HEK293 (cell line): ENCODE results near the gene ATP6V1G1.

Experiments used
- CTCF ChIA-PET: fragments of 350-600 bp; formaldehyde crosslinking; extraction: SDS; loops from one replicate; lab custom pipeline; 2021; ENCODE audit warnings: antibody characterized with exemption; lab: Yijun Ruan, JAX
- POLR2A ChIA-PET: fragments of 300-600 bp; formaldehyde crosslinking; extraction: SDS; loops from one replicate; lab custom pipeline; 2020; ENCODE audit warnings: antibody characterized with exemption, inconsistent platforms; lab: Yijun Ruan, JAX
- H3K27ac ChIP-seq: fragments of 200-500 bp; sonication (Bioruptor generic); 2 replicates; pipeline ENCODE4 v1.5.1; 2014; ENCODE audit warnings: low read depth, low read length, control low read depth, inconsistent platforms; ENCODE audit errors: extremely low read depth
- H3K36me3 ChIP-seq, 2 experiments: fragments of 200-500 bp in 1 of 2; sonication (Bioruptor generic) in 1 of 2; 1 replicate in 1 of 2; 2 replicates in 1 of 2; pipeline ENCODE4 v1.5.1; 2014 to 2017; ENCODE audit warnings: inconsistent platforms in 2 of 2, low read length in 2 of 2; ENCODE audit not compliant: control insufficient read depth in 2 of 2, insufficient read depth in 1 of 2
- H3K4me1 ChIP-seq: fragments of 200-500 bp; sonication (Bioruptor generic); 2 replicates; pipeline ENCODE4 v1.5.1; 2014; ENCODE audit warnings: mild to moderate bottlenecking, low read length, inconsistent platforms; ENCODE audit not compliant: control insufficient read depth, insufficient read depth
- H3K4me3 ChIP-seq: 2 replicates; pipeline ENCODE4 v1.5.1; 2011; ENCODE audit warnings: low read depth, mild to moderate bottlenecking, control low read depth, low read length, moderate library complexity
- H3K9me3 ChIP-seq: fragments of 200-500 bp; sonication (Bioruptor generic); 2 replicates; pipeline ENCODE4 v1.5.1; 2014; ENCODE audit warnings: low read depth, low read length, inconsistent platforms; ENCODE audit not compliant: control insufficient read depth, insufficient read depth
- KLF1 ChIP-seq: fragments of 450-650 bp; formaldehyde crosslinking; IDR thresholded peaks from 2 replicates; pipeline ENCODE4 v1.5.1; 2016; ENCODE audit warnings: missing biosample characterization, missing genetic modification characterization
- KLF10 ChIP-seq: fragments of 450-650 bp; IDR thresholded peaks from 2 replicates; pipeline ENCODE4 v1.5.1; 2018; ENCODE audit warnings: missing biosample characterization, mild to moderate bottlenecking, missing genetic modification characterization
- KLF7 ChIP-seq: fragments of 450-650 bp; formaldehyde crosslinking; IDR thresholded peaks from 2 replicates; pipeline ENCODE4 v1.5.1; 2016; ENCODE audit warnings: missing biosample characterization, missing genetic modification characterization, borderline replicate concordance
- MEIS1 ChIP-seq: sonication (generic); formaldehyde crosslinking; IDR thresholded peaks from 2 replicates; pipeline ENCODE4 v1.8.1; 2022; ENCODE audit warnings: missing genetic modification reagents, mild to moderate bottlenecking, borderline replicate concordance
- RBAK ChIP-seq: fragments of 450-650 bp; formaldehyde crosslinking; IDR thresholded peaks from 2 replicates; pipeline ENCODE4 v1.5.1; 2016; ENCODE audit warnings: missing biosample characterization, missing genetic modification characterization
- SP2 ChIP-seq: fragments of 450-650 bp; formaldehyde crosslinking; IDR thresholded peaks from 2 replicates; pipeline ENCODE4 v1.5.1; 2016; ENCODE audit warnings: missing biosample characterization, missing genetic modification characterization
- TCF7L2 ChIP-seq: IDR thresholded peaks from 2 replicates; pipeline ENCODE4 v1.6.1; 2011; ENCODE audit warnings: low read depth, mild to moderate bottlenecking, inconsistent platforms, low read length, moderate library complexity, borderline replicate concordance
- ZBTB48 ChIP-seq: fragments of 450-650 bp; formaldehyde crosslinking; IDR thresholded peaks from 2 replicates; pipeline ENCODE4 v1.5.1; 2016; ENCODE audit warnings: missing biosample characterization, missing genetic modification characterization
- ZFP41 ChIP-seq: fragments of 450-650 bp; formaldehyde crosslinking; IDR thresholded peaks from 2 replicates; pipeline ENCODE4 v1.5.1; 2016; ENCODE audit warnings: missing biosample characterization, missing genetic modification characterization, borderline replicate concordance
- ZIC2 ChIP-seq: fragments of 450-650 bp; formaldehyde crosslinking; IDR thresholded peaks from 2 replicates; pipeline ENCODE4 v1.5.1; 2016; ENCODE audit warnings: missing biosample characterization, missing genetic modification characterization
- ZNF133 ChIP-seq: fragments of 450-650 bp; formaldehyde crosslinking; IDR thresholded peaks from 2 replicates; pipeline ENCODE4 v1.5.1; 2016; ENCODE audit warnings: missing biosample characterization, missing genetic modification characterization
- ZNF157 ChIP-seq: fragments of 450-650 bp; formaldehyde crosslinking; IDR thresholded peaks from 2 replicates; pipeline ENCODE4 v1.5.1; 2016; ENCODE audit warnings: missing biosample characterization, missing genetic modification characterization
- ZNF23 ChIP-seq: fragments of 450-650 bp; formaldehyde crosslinking; IDR thresholded peaks from 2 replicates; pipeline ENCODE4 v1.5.1; 2016; ENCODE audit warnings: missing biosample characterization, missing genetic modification characterization, borderline replicate concordance
- ZNF510 ChIP-seq: fragments of 450-650 bp; formaldehyde crosslinking; IDR thresholded peaks from 2 replicates; pipeline ENCODE4 v1.5.1; 2018; ENCODE audit warnings: mild to moderate bottlenecking, missing genetic modification characterization, missing biosample characterization; ENCODE audit not compliant: insufficient replicate concordance
- ZNF521 ChIP-seq: fragments of 450-650 bp; formaldehyde crosslinking; IDR thresholded peaks from 2 replicates; pipeline ENCODE4 v1.5.1; 2017; ENCODE audit warnings: missing biosample characterization, mild to moderate bottlenecking, missing genetic modification characterization
- ZNF530 ChIP-seq: fragments of 450-650 bp; formaldehyde crosslinking; IDR thresholded peaks from 2 replicates; pipeline ENCODE4 v1.5.1; 2016; ENCODE audit warnings: low read depth, missing biosample characterization, missing genetic modification characterization
- ZNF623 ChIP-seq: fragments of 450-650 bp; formaldehyde crosslinking; IDR thresholded peaks from 2 replicates; pipeline ENCODE4 v1.5.1; 2016; ENCODE audit warnings: missing biosample characterization, missing genetic modification characterization
- ZNF626 ChIP-seq: fragments of 450-650 bp; sonication (Bioruptor Pico); formaldehyde crosslinking; IDR thresholded peaks from 2 replicates; pipeline ENCODE4 v1.5.1; 2018; ENCODE audit warnings: missing biosample characterization, missing genetic modification characterization, inconsistent platforms
- ZNF658 ChIP-seq: fragments of 450-650 bp; formaldehyde crosslinking; IDR thresholded peaks from 2 replicates; pipeline ENCODE4; 2016; ENCODE audit warnings: missing biosample characterization, missing genetic modification characterization
- ZNF660 ChIP-seq: fragments of 450-650 bp; IDR thresholded peaks from 2 replicates; pipeline ENCODE4 v1.5.1; 2018; ENCODE audit warnings: missing biosample characterization, mild to moderate bottlenecking, missing genetic modification characterization
- ZNF670 ChIP-seq: fragments of 450-650 bp; formaldehyde crosslinking; IDR thresholded peaks from 2 replicates; pipeline ENCODE4 v1.5.1; 2016; ENCODE audit warnings: missing biosample characterization, missing genetic modification characterization, low read depth
- ZNF76 ChIP-seq: fragments of 450-650 bp; formaldehyde crosslinking; IDR thresholded peaks from 2 replicates; pipeline ENCODE4; 2016; ENCODE audit warnings: low read depth, missing biosample characterization, missing genetic modification characterization, borderline replicate concordance
- TF ChIP-seq, protein P1 (sequence below): fragments of 450-650 bp; formaldehyde crosslinking; IDR thresholded peaks from 2 replicates; pipeline ENCODE4 v1.5.1; 2017; ENCODE audit warnings: missing biosample characterization, missing genetic modification characterization
- TF ChIP-seq, protein P2 (sequence below): fragments of 450-650 bp; formaldehyde crosslinking; IDR thresholded peaks from 2 replicates; pipeline ENCODE4 v1.5.0; 2017; ENCODE audit warnings: missing biosample characterization, missing genetic modification characterization, borderline replicate concordance
- TF ChIP-seq, protein P3 (sequence below): fragments of 450-650 bp; formaldehyde crosslinking; IDR thresholded peaks from 2 replicates; pipeline ENCODE4; 2016; ENCODE audit warnings: missing biosample characterization, missing genetic modification characterization

The ATP6V1G1 gene

DNA sequence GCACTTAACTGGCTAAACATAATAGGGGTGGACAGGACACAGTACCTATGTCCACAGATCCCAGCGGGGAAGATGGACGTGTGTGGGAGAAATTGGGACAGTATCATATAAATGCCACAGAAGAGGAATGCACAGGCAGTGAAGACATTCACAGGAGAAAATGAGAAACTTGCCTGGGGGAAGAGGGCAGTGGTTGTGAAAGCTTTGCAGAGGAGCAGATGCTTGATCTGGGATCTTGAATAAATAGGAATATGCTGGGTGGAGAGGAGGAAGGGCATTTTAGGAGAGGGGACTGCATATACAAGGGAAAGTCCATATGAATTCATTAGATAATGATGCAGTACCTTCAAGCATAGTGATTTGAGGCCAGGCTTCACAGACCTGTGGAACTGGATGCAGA lies 37.1 kb downstream of the ATP6V1G1 start:
- H3K9me3 ChIP-seq, result no peaks in the 10 kb centered on the region
- ChIA-PET POLR2A (interaction anchor here (0.9 kb wide), 1 partner anchor 37 kb away, joined by 4 read pairs; the partner anchor contains the start of gene ATP6V1G1), CTCF (interaction anchor here (0.5 to 1.9 kb wide), 4 partner anchors 9 to 967 kb away, joined by 3 to 6 read pairs (median 3); no protein-coding TSS in a partner anchor)
- H3K4me1 ChIP-seq, result no peaks in the 10 kb centered on the region
- H3K4me3 ChIP-seq, result no peak overlapping the region
- H3K36me3 ChIP-seq, result peaks cover 0 to 38% of the 10 kb centered on the region in 2 experiments; a peak in 2 of 3 replicates
- no peak overlapping the region for H3K27ac ChIP-seq
- TF ChIP-seq, protein P1, sequence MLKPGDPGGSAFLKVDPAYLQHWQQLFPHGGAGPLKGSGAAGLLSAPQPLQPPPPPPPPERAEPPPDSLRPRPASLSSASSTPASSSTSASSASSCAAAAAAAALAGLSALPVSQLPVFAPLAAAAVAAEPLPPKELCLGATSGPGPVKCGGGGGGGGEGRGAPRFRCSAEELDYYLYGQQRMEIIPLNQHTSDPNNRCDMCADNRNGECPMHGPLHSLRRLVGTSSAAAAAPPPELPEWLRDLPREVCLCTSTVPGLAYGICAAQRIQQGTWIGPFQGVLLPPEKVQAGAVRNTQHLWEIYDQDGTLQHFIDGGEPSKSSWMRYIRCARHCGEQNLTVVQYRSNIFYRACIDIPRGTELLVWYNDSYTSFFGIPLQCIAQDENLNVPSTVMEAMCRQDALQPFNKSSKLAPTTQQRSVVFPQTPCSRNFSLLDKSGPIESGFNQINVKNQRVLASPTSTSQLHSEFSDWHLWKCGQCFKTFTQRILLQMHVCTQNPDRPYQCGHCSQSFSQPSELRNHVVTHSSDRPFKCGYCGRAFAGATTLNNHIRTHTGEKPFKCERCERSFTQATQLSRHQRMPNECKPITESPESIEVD, result no peak
- TF ChIP-seq TCF7L2, result no peak
- no peak for TF ChIP-seq ZNF623 (tag by site-specific recombination)
- TF ChIP-seq ZIC2 (tag by site-specific recombination), result no peak
- no peak for TF ChIP-seq ZNF658 (tag by site-specific recombination)
- no peak for TF ChIP-seq ZFP41 (tag by site-specific recombination)

DNA sequence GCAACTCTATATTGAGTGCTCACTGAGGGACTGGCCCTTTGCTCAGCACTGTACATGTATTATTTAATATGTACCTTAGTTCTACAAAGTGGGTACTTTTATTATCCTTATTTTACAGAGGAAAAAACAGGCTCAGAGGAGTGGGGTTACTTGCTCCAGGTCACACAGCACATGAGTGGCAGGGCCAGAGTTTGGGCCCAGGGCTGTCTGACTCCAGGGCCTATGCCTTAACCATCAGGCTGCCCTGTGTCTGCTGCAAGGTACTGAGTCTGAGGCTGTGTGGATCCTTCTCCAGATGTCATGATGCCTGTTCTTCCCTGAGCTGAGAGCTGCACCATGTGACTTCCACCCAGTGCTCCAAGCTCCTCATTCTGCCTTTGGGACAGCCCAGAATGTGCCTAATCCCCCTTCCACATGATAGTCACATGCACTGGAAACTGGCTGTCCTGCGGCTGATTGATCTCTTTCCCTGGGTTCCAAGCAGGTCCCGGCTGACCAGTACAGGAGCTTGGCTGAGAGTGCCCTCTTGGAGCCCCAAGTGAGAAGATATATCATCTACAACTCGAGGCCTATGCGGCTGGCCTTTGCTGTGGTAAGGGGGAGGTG lies 38.9 kb downstream of the ATP6V1G1 start:
- H3K4me1 ChIP-seq, result no peaks in the 10 kb centered on the region
- no peak overlapping the region for H3K27ac ChIP-seq
- ChIA-PET POLR2A (interaction anchor here (0.7 kb wide), 1 partner anchor 39 kb away, joined by 4 read pairs; the partner anchor contains the start of gene ATP6V1G1), CTCF (interaction anchor here (0.9 to 1.9 kb wide), 2 partner anchors 27 to 35 kb away, joined by 3 to 4 read pairs; no protein-coding TSS in a partner anchor)
- TF ChIP-seq KLF10 (no peak), ZNF510 (no peak)
- H3K4me3 ChIP-seq, result no peak overlapping the region
- H3K9me3 ChIP-seq, result no peaks in the 10 kb centered on the region
- peaks cover 0 to 52% of the 10 kb centered on the region in 2 experiments; a peak in 2 of 3 replicates for H3K36me3 ChIP-seq

DNA sequence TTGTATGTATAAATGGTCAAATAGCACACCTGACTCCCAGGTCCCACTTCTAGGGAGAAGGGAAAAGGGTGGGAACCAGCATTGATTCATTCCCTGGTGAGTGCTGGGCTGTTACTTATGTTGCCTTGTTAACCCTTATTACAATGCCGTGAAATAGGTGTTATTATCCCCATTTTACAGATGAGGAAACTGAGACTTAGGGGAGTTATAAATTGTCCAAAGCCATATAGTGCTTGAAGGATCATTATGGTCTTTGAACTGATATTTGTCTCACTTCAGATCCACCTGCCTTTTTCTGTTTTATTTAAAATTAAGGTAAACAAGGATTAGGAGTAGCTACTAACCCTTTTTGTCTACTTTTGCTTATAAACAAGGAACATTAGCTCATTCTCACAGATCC lies 40.0 kb downstream of the ATP6V1G1 start:
- POLR2A ChIA-PET, result no interaction called here
- CTCF ChIA-PET, result interaction anchor here (0.8 to 1.9 kb wide), 3 partner anchors 26 to 140 kb away, joined by 3 to 4 read pairs (median 3); no protein-coding TSS in a partner anchor
- H3K27ac ChIP-seq, result no peak overlapping the region
- TF ChIP-seq, protein P2, sequence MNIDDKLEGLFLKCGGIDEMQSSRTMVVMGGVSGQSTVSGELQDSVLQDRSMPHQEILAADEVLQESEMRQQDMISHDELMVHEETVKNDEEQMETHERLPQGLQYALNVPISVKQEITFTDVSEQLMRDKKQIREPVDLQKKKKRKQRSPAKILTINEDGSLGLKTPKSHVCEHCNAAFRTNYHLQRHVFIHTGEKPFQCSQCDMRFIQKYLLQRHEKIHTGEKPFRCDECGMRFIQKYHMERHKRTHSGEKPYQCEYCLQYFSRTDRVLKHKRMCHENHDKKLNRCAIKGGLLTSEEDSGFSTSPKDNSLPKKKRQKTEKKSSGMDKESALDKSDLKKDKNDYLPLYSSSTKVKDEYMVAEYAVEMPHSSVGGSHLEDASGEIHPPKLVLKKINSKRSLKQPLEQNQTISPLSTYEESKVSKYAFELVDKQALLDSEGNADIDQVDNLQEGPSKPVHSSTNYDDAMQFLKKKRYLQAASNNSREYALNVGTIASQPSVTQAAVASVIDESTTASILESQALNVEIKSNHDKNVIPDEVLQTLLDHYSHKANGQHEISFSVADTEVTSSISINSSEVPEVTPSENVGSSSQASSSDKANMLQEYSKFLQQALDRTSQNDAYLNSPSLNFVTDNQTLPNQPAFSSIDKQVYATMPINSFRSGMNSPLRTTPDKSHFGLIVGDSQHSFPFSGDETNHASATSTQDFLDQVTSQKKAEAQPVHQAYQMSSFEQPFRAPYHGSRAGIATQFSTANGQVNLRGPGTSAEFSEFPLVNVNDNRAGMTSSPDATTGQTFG (tag by site-specific recombination), result no peak
- no peak for TF ChIP-seq ZNF510
- no peak for TF ChIP-seq MEIS1 (CRISPR knock-in tag)
- no peak for TF ChIP-seq RBAK (tag by site-specific recombination)
- no peak for TF ChIP-seq KLF7 (tag by site-specific recombination)
- no peak for TF ChIP-seq KLF1 (tag by site-specific recombination)
- TF ChIP-seq, protein P3, sequence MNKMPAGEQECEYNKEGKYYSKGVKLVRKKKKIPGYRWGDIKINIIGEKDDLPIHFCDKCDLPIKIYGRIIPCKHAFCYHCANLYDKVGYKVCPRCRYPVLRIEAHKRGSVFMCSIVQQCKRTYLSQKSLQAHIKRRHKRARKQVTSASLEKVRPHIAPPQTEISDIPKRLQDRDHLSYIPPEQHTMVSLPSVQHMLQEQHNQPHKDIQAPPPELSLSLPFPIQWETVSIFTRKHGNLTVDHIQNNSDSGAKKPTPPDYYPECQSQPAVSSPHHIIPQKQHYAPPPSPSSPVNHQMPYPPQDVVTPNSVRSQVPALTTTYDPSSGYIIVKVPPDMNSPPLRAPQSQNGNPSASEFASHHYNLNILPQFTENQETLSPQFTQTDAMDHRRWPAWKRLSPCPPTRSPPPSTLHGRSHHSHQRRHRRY (tag by site-specific recombination), result no peak
- no peak for TF ChIP-seq ZNF626 (tag by site-specific recombination)
- no peak for TF ChIP-seq ZNF23 (tag by site-specific recombination)
- no peak for TF ChIP-seq ZNF133 (tag by site-specific recombination)
- TF ChIP-seq ZNF76, result no peak
- TF ChIP-seq ZBTB48 (tag by site-specific recombination), result no peak
- TF ChIP-seq ZNF157, result no peak
- TF ChIP-seq ZNF530 (tag by site-specific recombination), result no peak
- TF ChIP-seq ZNF521 (tag by site-specific recombination), result no peak
- no peak for TF ChIP-seq SP2 (tag by site-specific recombination)
- TF ChIP-seq ZNF660 (tag by site-specific recombination), result no peak
- TF ChIP-seq ZNF670 (tag by site-specific recombination), result no peak
- no peaks in the 10 kb centered on the region for H3K9me3 ChIP-seq
- H3K4me3 ChIP-seq, result no peak overlapping the region
- peaks cover 0 to 53% of the 10 kb centered on the region in 2 experiments; a peak in 2 of 3 replicates for H3K36me3 ChIP-seq
- H3K4me1 ChIP-seq, result no peaks in the 10 kb centered on the region
